ENCODE measurements around the gene NSMCE1.
"Not testable (repeated sequence)": the region's sequence is repeated elsewhere in the genome, so short reads cannot be mapped to it uniquely, and the experiment has no call there.

DNA sequence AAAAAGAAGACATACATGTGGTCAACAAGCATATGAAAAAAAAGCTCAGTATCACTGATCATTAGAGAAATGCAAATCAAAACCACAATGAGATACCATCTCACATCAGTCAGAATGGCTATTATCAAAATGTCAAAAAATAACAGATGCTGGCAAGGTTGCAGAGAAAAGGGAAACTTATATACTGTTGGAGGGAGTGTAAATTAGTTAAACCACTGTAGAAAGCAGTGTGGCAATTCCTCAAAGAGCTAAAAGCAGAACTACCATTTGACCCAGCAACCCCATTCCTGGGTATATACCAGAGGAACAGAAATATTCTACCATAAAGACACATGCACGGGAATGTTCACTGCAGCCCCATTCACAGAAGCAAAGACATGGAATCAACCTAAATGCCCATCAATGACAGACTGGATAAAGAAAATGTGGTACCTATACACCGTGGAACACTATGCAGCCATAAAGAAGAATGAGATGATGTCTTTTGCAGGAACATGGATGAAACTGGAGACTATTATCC, 5.6 kb downstream of the NSMCE1 start:
- not testable (repeated sequence) for TF ChIP-seq POLR2A (IDR thresholded peaks at IDR 0.05)
- TF ChIP-seq, protein P1, sequence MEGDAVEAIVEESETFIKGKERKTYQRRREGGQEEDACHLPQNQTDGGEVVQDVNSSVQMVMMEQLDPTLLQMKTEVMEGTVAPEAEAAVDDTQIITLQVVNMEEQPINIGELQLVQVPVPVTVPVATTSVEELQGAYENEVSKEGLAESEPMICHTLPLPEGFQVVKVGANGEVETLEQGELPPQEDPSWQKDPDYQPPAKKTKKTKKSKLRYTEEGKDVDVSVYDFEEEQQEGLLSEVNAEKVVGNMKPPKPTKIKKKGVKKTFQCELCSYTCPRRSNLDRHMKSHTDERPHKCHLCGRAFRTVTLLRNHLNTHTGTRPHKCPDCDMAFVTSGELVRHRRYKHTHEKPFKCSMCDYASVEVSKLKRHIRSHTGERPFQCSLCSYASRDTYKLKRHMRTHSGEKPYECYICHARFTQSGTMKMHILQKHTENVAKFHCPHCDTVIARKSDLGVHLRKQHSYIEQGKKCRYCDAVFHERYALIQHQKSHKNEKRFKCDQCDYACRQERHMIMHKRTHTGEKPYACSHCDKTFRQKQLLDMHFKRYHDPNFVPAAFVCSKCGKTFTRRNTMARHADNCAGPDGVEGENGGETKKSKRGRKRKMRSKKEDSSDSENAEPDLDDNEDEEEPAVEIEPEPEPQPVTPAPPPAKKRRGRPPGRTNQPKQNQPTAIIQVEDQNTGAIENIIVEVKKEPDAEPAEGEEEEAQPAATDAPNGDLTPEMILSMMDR (IDR thresholded peaks at IDR 0.05) = not testable (repeated sequence)

Data from esophagus squamous epithelium (tissue), 4 donors.